Natural killer cell treated with Interleukin-12 subunit alpha and Interleukin-12 subunit beta and Interleukin-15 and Interleukin-18, amount 100 ng/mL, for 72 hours (primary cell): ENCODE data around the gene DERA. TPM values are rescaled to one million over a fixed set of nuclear protein-coding genes. Genes with fewer than 3 reads are reported as not detected.
"Not testable (repeated sequence)": the region's sequence is repeated elsewhere in the genome, so short reads cannot be mapped to it uniquely, and the experiment has no call there.

Experiments used
- ATAC-seq, 2 donors: fragments of 150-1000 bp; cut with Tn5 transposase in 1 of 2; sonication (Bioruptor Pico), chemical (Tn5 transposase) in 1 of 2; 2 replicates each; pipeline ENCODE4 v1.10.0; 2021
- DNase-seq: peaks from one replicate; pipeline ENCODE4 v3.0.0; 2022; ENCODE audit warnings: low spot score
- H3K27ac Mint-ChIP-seq, 2 donors: 1 replicate in 1 of 2; 2 replicates in 1 of 2; pipeline ENCODE4 v1.8.0; 2022; ENCODE audit warnings: mixed read lengths in 2 of 2, mild to moderate bottlenecking in 1 of 2, moderate library complexity in 1 of 2
- H3K27me3 Mint-ChIP-seq, 2 donors: 1 replicate in 1 of 2; 2 replicates in 1 of 2; pipeline ENCODE4 v1.8.0; 2022; ENCODE audit warnings: mixed read lengths in 2 of 2
- H3K36me3 Mint-ChIP-seq: one replicate; pipeline ENCODE4 v1.8.0; 2022; ENCODE audit warnings: mixed read lengths
- H3K4me1 Mint-ChIP-seq, 2 donors: 1 replicate in 1 of 2; 2 replicates in 1 of 2; pipeline ENCODE4 v1.8.0; 2022; ENCODE audit warnings: low read depth in 2 of 2, mixed read lengths in 2 of 2, mild to moderate bottlenecking in 1 of 2
- H3K4me3 Mint-ChIP-seq: one replicate; pipeline ENCODE4 v1.8.0; 2022; ENCODE audit warnings: mixed read lengths
- H3K9me3 Mint-ChIP-seq: 2 replicates; pipeline ENCODE4 v1.8.0; 2022; ENCODE audit warnings: mixed read lengths
- total RNA-seq, 2 donors: library from RNA; stranded (reverse); gene quantifications; one replicate each; pipeline ENCODE4 v1.2.3, GENCODE V29; 2022

Gene DERA
- total RNA-seq, 2 donors from 2014 or later, result 23.2 to 25.1 TPM

- H3K9me3 Mint-ChIP-seq, result peaks cover 18% of the 10 kb centered on the region
- H3K4me3 Mint-ChIP-seq, result no peak overlapping the region
- peaks cover 37% of the 10 kb centered on the region for H3K36me3 Mint-ChIP-seq
- H3K27me3 Mint-ChIP-seq, result no peaks in the 10 kb centered on the region
- no peaks in the 10 kb centered on the region for H3K4me1 Mint-ChIP-seq
- ATAC-seq (no peak), DNase-seq (no peak)
- H3K27ac Mint-ChIP-seq, result no peak overlapping the region
These were observed 107.2 kb downstream of the DERA start for GRCh38 chr12:16018306-16018705.

- no peak for DNase-seq
- peaks cover 33% of the 10 kb centered on the region for H3K36me3 Mint-ChIP-seq
- H3K4me3 Mint-ChIP-seq, result no peak overlapping the region
- no peaks in the 10 kb centered on the region for H3K4me1 Mint-ChIP-seq
- no peaks in the 10 kb centered on the region for H3K27me3 Mint-ChIP-seq
- no peak overlapping the region for H3K27ac Mint-ChIP-seq
- ATAC-seq, result no peak
- peaks cover 11% of the 10 kb centered on the region for H3K9me3 Mint-ChIP-seq
These were observed 108.0 kb downstream of the DERA start for GRCh38 chr12:16019136-16019535.

- Mint-ChIP-seq H3K36me3 (peaks cover 30% of the 10 kb centered on the region), H3K4me3 (no peak overlapping the region), H3K27me3 (no peaks in the 10 kb centered on the region), H3K27ac (no peak overlapping the region), H3K9me3 (peaks cover 8% of the 10 kb centered on the region), H3K4me1 (no peaks in the 10 kb centered on the region)
- ATAC-seq, result no peak
- DNase-seq, result no peak
These were observed 108.9 kb downstream of the DERA start for GRCh38 chr12:16020031-16020430.

GRCh38 chr12:16021026-16021425 is 109.9 kb downstream of the DERA start:
- H3K27ac Mint-ChIP-seq, result no peak overlapping the region
- peaks cover 28% of the 10 kb centered on the region for H3K36me3 Mint-ChIP-seq
- peaks cover 7% of the 10 kb centered on the region for H3K9me3 Mint-ChIP-seq
- no peaks in the 10 kb centered on the region for H3K4me1 Mint-ChIP-seq
- DNase-seq (no peak), ATAC-seq (no peak)
- no peaks in the 10 kb centered on the region for H3K27me3 Mint-ChIP-seq
- no peak overlapping the region for H3K4me3 Mint-ChIP-seq

- H3K4me1 Mint-ChIP-seq, result no peaks in the 10 kb centered on the region
- H3K27me3 Mint-ChIP-seq, result no peaks in the 10 kb centered on the region
- DNase-seq, result no peak
These were observed 110.5 kb downstream of the DERA start for GRCh38 chr12:16021676-16022075.

GRCh38 chr12:16027002-16027401 is 115.9 kb downstream of the DERA start:
- Mint-ChIP-seq H3K4me3 (no peak overlapping the region), H3K27ac (no peak overlapping the region), H3K36me3 (peaks cover 9% of the 10 kb centered on the region), H3K4me1 (no peaks in the 10 kb centered on the region), H3K9me3 (peaks cover 2% of the 10 kb centered on the region), H3K27me3 (no peaks in the 10 kb centered on the region)
- DNase-seq (no peak), ATAC-seq (no peak)

More at GRCh38 chr12:16021676-16022075, 110.5 kb downstream of the DERA start:
- no peak for ATAC-seq
- Mint-ChIP-seq H3K27ac (no peak overlapping the region), H3K36me3 (peaks cover 28% of the 10 kb centered on the region), H3K9me3 (peaks cover 7% of the 10 kb centered on the region), H3K4me3 (no peak overlapping the region)

- Mint-ChIP-seq H3K27me3 (no peaks in the 10 kb centered on the region), H3K36me3 (peaks cover 10% of the 10 kb centered on the region), H3K4me1 (no peaks in the 10 kb centered on the region), H3K4me3 (no peak overlapping the region), H3K9me3 (no peaks in the 10 kb centered on the region), H3K27ac (no peak overlapping the region)
- no peak for DNase-seq
- no peak for ATAC-seq
These were observed 119.6 kb downstream of the DERA start for GRCh38 chr12:16030744-16031143.

- H3K4me1 Mint-ChIP-seq, result no peaks in the 10 kb centered on the region
- no peak overlapping the region for H3K27ac Mint-ChIP-seq
- H3K27me3 Mint-ChIP-seq, result no peaks in the 10 kb centered on the region
- H3K4me3 Mint-ChIP-seq, result no peak overlapping the region
- no peak for ATAC-seq
- no peaks in the 10 kb centered on the region for H3K9me3 Mint-ChIP-seq
- DNase-seq, result no peak
- peaks cover 10% of the 10 kb centered on the region for H3K36me3 Mint-ChIP-seq
These were observed 123.1 kb downstream of the DERA start for GRCh38 chr12:16034136-16034817.

- no peaks in the 10 kb centered on the region for H3K9me3 Mint-ChIP-seq
- no peak overlapping the region for H3K27ac Mint-ChIP-seq
- peaks cover 10% of the 10 kb centered on the region for H3K36me3 Mint-ChIP-seq
- ATAC-seq, result no peak
- no peak for DNase-seq
- H3K4me3 Mint-ChIP-seq, result no peak overlapping the region
- H3K27me3 Mint-ChIP-seq, result no peaks in the 10 kb centered on the region
- H3K4me1 Mint-ChIP-seq, result no peaks in the 10 kb centered on the region
These were observed 124.9 kb downstream of the DERA start for GRCh38 chr12:16036073-16036472.

- Mint-ChIP-seq H3K36me3 (peaks cover 5% of the 10 kb centered on the region), H3K27ac (no peak overlapping the region), H3K4me1 (no peaks in the 10 kb centered on the region), H3K4me3 (no peak overlapping the region), H3K27me3 (no peaks in the 10 kb centered on the region), H3K9me3 (no peaks in the 10 kb centered on the region)
- no peak for ATAC-seq
- DNase-seq, result no peak
These were observed 126.4 kb downstream of the DERA start for GRCh38 chr12:16037533-16037932.

GRCh38 chr12:16043480-16043879 is 132.3 kb downstream of the DERA start:
- H3K27ac Mint-ChIP-seq, result no peak overlapping the region
- DNase-seq (no peak), ATAC-seq (no peak)
- no peaks in the 10 kb centered on the region for H3K27me3 Mint-ChIP-seq
- H3K4me3 Mint-ChIP-seq, result no peak overlapping the region
- peaks cover 13% of the 10 kb centered on the region for H3K9me3 Mint-ChIP-seq
- H3K36me3 Mint-ChIP-seq, result no peaks in the 10 kb centered on the region
- H3K4me1 Mint-ChIP-seq, result no peaks in the 10 kb centered on the region

- no peak overlapping the region for H3K4me3 Mint-ChIP-seq
- no peaks in the 10 kb centered on the region for H3K36me3 Mint-ChIP-seq
- H3K27me3 Mint-ChIP-seq, result no peaks in the 10 kb centered on the region
- no peaks in the 10 kb centered on the region for H3K4me1 Mint-ChIP-seq
- ATAC-seq (no peak), DNase-seq (no peak)
- no peak overlapping the region for H3K27ac Mint-ChIP-seq
- H3K9me3 Mint-ChIP-seq, result peaks cover 22% of the 10 kb centered on the region
These were observed 135.1 kb downstream of the DERA start for GRCh38 chr12:16046266-16046665.

- no peaks in the 10 kb centered on the region for H3K4me1 Mint-ChIP-seq
- DNase-seq (no peak), ATAC-seq (no peak)
- H3K27ac Mint-ChIP-seq, result no peak overlapping the region
- H3K4me3 Mint-ChIP-seq, result no peak overlapping the region
- peaks cover 31% of the 10 kb centered on the region for H3K9me3 Mint-ChIP-seq
- peaks cover 2% of the 10 kb centered on the region for H3K36me3 Mint-ChIP-seq
- H3K27me3 Mint-ChIP-seq, result no peaks in the 10 kb centered on the region
These were observed 137.4 kb downstream of the DERA start for GRCh38 chr12:16048511-16048910.

- no peaks in the 10 kb centered on the region for H3K27me3 Mint-ChIP-seq
- peaks cover 22% of the 10 kb centered on the region for H3K9me3 Mint-ChIP-seq
- ATAC-seq, result no peak
- no peak overlapping the region for H3K4me3 Mint-ChIP-seq
- no peak overlapping the region for H3K27ac Mint-ChIP-seq
- peaks cover 7% of the 10 kb centered on the region for H3K36me3 Mint-ChIP-seq
- no peak for DNase-seq
- no peaks in the 10 kb centered on the region for H3K4me1 Mint-ChIP-seq
These were observed 145.8 kb downstream of the DERA start for GRCh38 chr12:16056910-16057309.

GRCh38 chr12:16057351-16057751 is 146.2 kb downstream of the DERA start:
- not testable (repeated sequence) for H3K36me3 Mint-ChIP-seq, H3K27me3 Mint-ChIP-seq

More at GRCh38 chr12:16057351-16057751, 146.2 kb downstream of the DERA start:
- not testable (repeated sequence) for DNase-seq, H3K4me3 Mint-ChIP-seq, H3K27ac Mint-ChIP-seq, ATAC-seq, H3K4me1 Mint-ChIP-seq
- peaks cover 22% of the 10 kb centered on the region for H3K9me3 Mint-ChIP-seq
